Keratinocyte (primary cell): Measurements from ENCODE around the gene SIAE.

ENCODE experiments used
- EZH2 ChIP-seq: IDR thresholded peaks from one replicate; pipeline ENCODE4 v1.6.1; 2012; ENCODE audit warnings: inconsistent platforms, mild to moderate bottlenecking, low read length, moderate library complexity
- TF ChIP-seq, protein P1 (sequence below), 3 experiments: IDR thresholded peaks in 1 of 3; conservative IDR thresholded peaks in 1 of 3; optimal IDR thresholded peaks in 1 of 3; 2 replicates in 2 of 3; 3 replicates in 1 of 3; pipeline versions ENCODE3 to v1.5.1; 2011; ENCODE audit warnings: low read length in 3 of 3, mild to moderate bottlenecking in 3 of 3, moderate library complexity in 2 of 3, control low read depth in 1 of 3, inconsistent platforms in 1 of 3; ENCODE audit not compliant: insufficient read depth in 2 of 3; ENCODE audit errors: extremely low read depth in 1 of 3

DNA sequence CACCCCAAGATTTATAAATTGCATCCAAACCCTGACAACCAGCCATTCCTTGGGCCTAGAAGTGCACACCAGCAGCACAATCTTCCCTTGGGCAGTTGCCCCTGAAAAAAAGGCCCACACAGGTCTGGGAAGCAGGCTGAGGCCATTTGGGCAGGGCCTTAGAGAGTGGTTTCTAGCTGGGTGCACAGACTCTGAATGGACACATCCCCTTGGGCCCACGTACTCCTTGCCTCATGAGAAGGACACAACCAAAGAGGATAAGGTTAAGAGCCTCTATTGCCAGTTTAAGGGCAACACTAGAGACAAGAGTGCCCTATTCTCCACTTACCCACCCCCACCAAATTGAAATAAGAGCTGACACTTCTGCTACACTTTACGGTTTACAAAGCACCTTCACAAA, 63.2 kb downstream of the SIAE start:
- TF ChIP-seq, protein P1, sequence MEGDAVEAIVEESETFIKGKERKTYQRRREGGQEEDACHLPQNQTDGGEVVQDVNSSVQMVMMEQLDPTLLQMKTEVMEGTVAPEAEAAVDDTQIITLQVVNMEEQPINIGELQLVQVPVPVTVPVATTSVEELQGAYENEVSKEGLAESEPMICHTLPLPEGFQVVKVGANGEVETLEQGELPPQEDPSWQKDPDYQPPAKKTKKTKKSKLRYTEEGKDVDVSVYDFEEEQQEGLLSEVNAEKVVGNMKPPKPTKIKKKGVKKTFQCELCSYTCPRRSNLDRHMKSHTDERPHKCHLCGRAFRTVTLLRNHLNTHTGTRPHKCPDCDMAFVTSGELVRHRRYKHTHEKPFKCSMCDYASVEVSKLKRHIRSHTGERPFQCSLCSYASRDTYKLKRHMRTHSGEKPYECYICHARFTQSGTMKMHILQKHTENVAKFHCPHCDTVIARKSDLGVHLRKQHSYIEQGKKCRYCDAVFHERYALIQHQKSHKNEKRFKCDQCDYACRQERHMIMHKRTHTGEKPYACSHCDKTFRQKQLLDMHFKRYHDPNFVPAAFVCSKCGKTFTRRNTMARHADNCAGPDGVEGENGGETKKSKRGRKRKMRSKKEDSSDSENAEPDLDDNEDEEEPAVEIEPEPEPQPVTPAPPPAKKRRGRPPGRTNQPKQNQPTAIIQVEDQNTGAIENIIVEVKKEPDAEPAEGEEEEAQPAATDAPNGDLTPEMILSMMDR (optimal IDR thresholded peaks at IDR 0.05 in 1 of 3, IDR thresholded peaks at IDR 0.05 in 1 of 3, conservative IDR thresholded peaks at IDR 0.05 in 1 of 3; ENCODE audit: extremely low read depth in 1 of 3, insufficient read depth in 2 of 3, low read length in 3 of 3): no peak
- no peak for TF ChIP-seq EZH2
